ENCODE data around the gene VDAC1. TPM values are rescaled to one million over a fixed set of nuclear protein-coding genes. Genes with fewer than 3 reads are reported as not detected.

VDAC1 gene
- total RNA-seq, 1 donor from 2014 or later = 209 TPM

DNA sequence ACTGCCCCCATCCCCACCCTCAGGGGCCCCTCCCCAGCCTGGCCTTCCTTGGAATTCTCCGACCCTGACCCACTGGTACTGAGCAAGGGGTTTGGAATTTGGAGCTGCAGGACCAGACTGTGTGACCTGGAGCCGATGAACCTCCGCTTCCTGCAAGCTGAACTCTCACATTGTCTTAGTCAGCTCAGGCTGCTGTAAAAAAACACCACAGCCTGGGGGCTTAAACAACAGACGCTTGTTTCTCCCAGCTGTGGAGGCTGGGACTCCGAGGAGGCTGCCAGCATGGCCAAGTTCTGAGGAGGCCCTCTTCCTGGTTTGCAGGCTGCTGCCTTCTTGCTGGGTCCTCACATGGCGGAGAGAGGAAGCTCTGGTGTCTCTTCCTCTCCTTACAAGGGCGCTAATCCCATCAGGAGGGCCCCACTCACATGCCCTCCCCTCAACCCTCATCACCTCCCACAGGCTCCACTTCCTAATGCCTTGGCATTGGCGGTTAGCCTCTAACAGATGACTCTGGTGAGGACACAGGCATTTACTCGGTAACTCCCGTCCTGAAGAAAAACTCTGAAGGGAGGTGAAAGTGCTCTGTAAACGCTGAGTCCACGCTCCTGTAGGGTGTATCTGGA, 78.8 kb downstream of the VDAC1 start:
- DNase-seq = no peak

GRCh38 chr5:133925269-133925668, 79.5 kb downstream of the VDAC1 start:
- DNase-seq = no peak

- no peak for DNase-seq
Observed at GRCh38 chr5:133924221-133924920, 80.4 kb downstream of the VDAC1 start.

- no peak for DNase-seq
Observed at GRCh38 chr5:133921979-133922378, 82.8 kb downstream of the VDAC1 start.

Other genes with a start within 250 kb of the VDAC1 start
- 56.3 TPM for gene C5orf15, start 36.4 kb downstream of the VDAC1 start, total RNA-seq
- gene TCF7, start 109.7 kb upstream of the VDAC1 start, total RNA-seq = not detected
- 178 TPM for gene SKP1, start 172.0 kb upstream of the VDAC1 start, total RNA-seq
- 128 TPM for gene PPP2CA, start 221.1 kb upstream of the VDAC1 start, total RNA-seq

All from occipital lobe (tissue), 2 donors.